K562 (cell line): ENCODE results near the gene TSPAN32. TPM values are rescaled to one million over a fixed set of nuclear protein-coding genes. Genes with fewer than 3 reads are reported as not detected.

Source experiments
- CCNT2 ChIP-seq: IDR thresholded peaks from 2 replicates; pipeline ENCODE4 v1.6.1; 2011; ENCODE audit warnings: borderline replicate concordance, low read depth, mild to moderate bottlenecking, moderate library complexity, mixed read lengths, low read length; ENCODE audit not compliant: insufficient read length; ENCODE audit errors: extremely low read depth
- ETV1 ChIP-seq: fragments of 450-650 bp; conservative IDR thresholded peaks from 2 replicates; pipeline ENCODE4 v1.6.1; 2016; ENCODE audit warnings: missing genetic modification characterization, control low read depth, low read depth, missing compliant biosample characterization
- HNRNPK ChIP-seq: fragments of 200-400 bp; formaldehyde crosslinking; IDR thresholded peaks from one replicate; pipeline ENCODE4 v1.6.1; 2018; ENCODE audit warnings: mild to moderate bottlenecking, low read depth, low read length; ENCODE audit not compliant: poor library complexity, severe bottlenecking
- HNRNPLL ChIP-seq: fragments of 200-400 bp; formaldehyde crosslinking; IDR thresholded peaks from 2 replicates; pipeline ENCODE4 v1.6.1; 2017; ENCODE audit warnings: low read length, low read depth, mild to moderate bottlenecking; ENCODE audit not compliant: poor library complexity, severe bottlenecking
- SPI1 ChIP-seq: IDR thresholded peaks from 2 replicates; pipeline ENCODE4 v1.6.1; 2011; ENCODE audit warnings: low read depth, low read length, control low read depth, borderline replicate concordance
- TCF3 ChIP-seq: sonication (generic); formaldehyde crosslinking; IDR thresholded peaks from 2 replicates; pipeline ENCODE4 v1.4.0; 2020; ENCODE audit warnings: mild to moderate bottlenecking, missing genetic modification reagents
- TEAD2 ChIP-seq: fragments of 450-650 bp; IDR thresholded peaks from 2 replicates; pipeline ENCODE4 v1.6.1; 2016; ENCODE audit warnings: missing genetic modification characterization, control low read depth, missing compliant biosample characterization
- ZFX ChIP-seq: sonication (generic); formaldehyde crosslinking; IDR thresholded peaks from 2 replicates; pipeline ENCODE4 v1.8.0; 2022; ENCODE audit warnings: mild to moderate bottlenecking, missing genetic modification reagents, moderate library complexity
- ZNF282 ChIP-seq: sonication (generic); formaldehyde crosslinking; IDR thresholded peaks from 2 replicates; pipeline ENCODE4 v1.8.1; 2023; ENCODE audit warnings: missing genetic modification reagents
- ZZZ3 ChIP-seq: fragments of 450-650 bp; IDR thresholded peaks from 2 replicates; pipeline ENCODE4 v1.6.1; 2016; ENCODE audit warnings: antibody characterized with exemption, mild to moderate bottlenecking, moderate library complexity
- polyA plus RNA-seq, 8 experiments: library from polyadenylated mRNA; depleted of rRNA in 4 of 8; stranded (reverse) in 5 of 8; unstranded in 3 of 8; fragments of >200 nt; fragmentation: Nextera tagmentation in 2 of 8; fragmentation: Illumina TruSeq in 1 of 8; extraction: Ambion mirVana in 2 of 8; extraction: Trizol in 1 of 8; gene quantifications; 2 replicates each; pipeline versions ENCODE4 v1.2.1 to v1.2.3, GENCODE V29; 2011 to 2014; ENCODE audit warnings: inconsistent platforms in 1 of 8, missing spikeins in 1 of 8
- total RNA-seq, 7 experiments: library from RNA; depleted of rRNA in 6 of 7; stranded (reverse); fragments of >200 nt in 6 of 7; fragmentation: Illumina TruSeq in 2 of 7; extraction: Trizol in 2 of 7; gene quantifications; 2 replicates each; pipeline versions ENCODE4 v1.2.1 to v1.2.3, GENCODE V29; 2011 to 2021; ENCODE audit warnings: low replicate concordance in 1 of 7
- TF ChIP-seq, protein P1 (sequence below): fragments of 450-650 bp; IDR thresholded peaks from 2 replicates; pipeline ENCODE4 v1.6.1; 2017; ENCODE audit warnings: antibody characterized with exemption
- TF ChIP-seq, protein P2 (sequence below): fragments of 450-650 bp; IDR thresholded peaks from 2 replicates; pipeline ENCODE4 v1.6.1; 2016; ENCODE audit warnings: missing biosample characterization, missing genetic modification characterization
- TF ChIP-seq, protein P3 (sequence below): fragments of 450-650 bp; IDR thresholded peaks from 2 replicates; pipeline ENCODE4 v1.6.1; 2017; ENCODE audit warnings: antibody characterized with exemption, mild to moderate bottlenecking
- TF ChIP-seq, protein P4 (sequence below): conservative IDR thresholded peaks from 2 replicates; pipeline ENCODE4 v1.6.1; 2011; ENCODE audit warnings: low read depth, mild to moderate bottlenecking, low read length; ENCODE audit not compliant: control insufficient read depth
- TF ChIP-seq, protein P5 (sequence below): IDR thresholded peaks from 2 replicates; pipeline ENCODE4 v1.6.1; 2011; ENCODE audit warnings: borderline replicate concordance, low read depth, mild to moderate bottlenecking, moderate library complexity, low read length; ENCODE audit not compliant: insufficient read depth, poor library complexity, severe bottlenecking

The TSPAN32 gene
- total and polyA plus RNA-seq, 9 of the 15 experiments (the other 6 are each of a cell fraction or from before 2014, with no cell fraction given) = 0.21 to 7.3 (median 2.6) TPM

DNA sequence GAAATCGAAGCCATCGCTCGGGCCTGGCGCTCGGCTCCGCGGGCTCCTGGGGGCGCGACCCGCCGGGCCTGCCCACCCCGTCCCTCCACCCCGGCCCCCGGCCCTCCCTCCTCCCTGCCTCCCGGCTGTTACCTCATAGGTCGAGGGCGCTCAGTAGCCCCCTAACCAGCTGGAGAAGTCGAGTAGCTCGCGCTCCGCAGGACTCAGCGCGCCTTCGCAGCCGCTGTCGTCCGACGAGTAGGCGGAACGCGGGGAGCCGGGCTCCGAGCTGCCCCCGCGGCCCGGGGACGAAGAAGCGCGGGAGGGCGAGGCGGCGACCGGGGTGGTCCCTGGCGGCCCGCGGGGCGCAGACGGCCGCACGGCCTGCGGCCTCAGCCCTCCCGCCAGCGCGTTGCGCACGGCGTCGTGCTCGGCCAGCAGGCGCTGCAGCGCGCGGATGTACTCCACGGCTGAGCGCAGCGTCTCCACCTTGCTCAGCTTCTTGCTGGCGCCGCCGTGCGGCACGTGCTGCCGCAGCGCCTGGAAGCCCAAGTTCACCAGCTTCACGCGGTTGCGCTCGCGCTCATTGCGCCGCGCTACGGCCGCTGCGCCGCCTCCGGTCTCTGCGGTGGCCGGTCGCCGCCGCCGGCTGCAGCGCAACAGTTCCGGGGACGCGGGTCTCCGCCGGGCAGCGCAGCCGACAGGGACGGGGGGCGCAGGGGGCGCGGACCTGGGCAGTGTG lies 32.1 kb upstream of the TSPAN32 start (continued):
- no peak for TF ChIP-seq CCNT2
- TF ChIP-seq ETV1 (tag) = no peak
- TF ChIP-seq ZZZ3 = no peak
- no peak for TF ChIP-seq SPI1
- TF ChIP-seq, protein P1, sequence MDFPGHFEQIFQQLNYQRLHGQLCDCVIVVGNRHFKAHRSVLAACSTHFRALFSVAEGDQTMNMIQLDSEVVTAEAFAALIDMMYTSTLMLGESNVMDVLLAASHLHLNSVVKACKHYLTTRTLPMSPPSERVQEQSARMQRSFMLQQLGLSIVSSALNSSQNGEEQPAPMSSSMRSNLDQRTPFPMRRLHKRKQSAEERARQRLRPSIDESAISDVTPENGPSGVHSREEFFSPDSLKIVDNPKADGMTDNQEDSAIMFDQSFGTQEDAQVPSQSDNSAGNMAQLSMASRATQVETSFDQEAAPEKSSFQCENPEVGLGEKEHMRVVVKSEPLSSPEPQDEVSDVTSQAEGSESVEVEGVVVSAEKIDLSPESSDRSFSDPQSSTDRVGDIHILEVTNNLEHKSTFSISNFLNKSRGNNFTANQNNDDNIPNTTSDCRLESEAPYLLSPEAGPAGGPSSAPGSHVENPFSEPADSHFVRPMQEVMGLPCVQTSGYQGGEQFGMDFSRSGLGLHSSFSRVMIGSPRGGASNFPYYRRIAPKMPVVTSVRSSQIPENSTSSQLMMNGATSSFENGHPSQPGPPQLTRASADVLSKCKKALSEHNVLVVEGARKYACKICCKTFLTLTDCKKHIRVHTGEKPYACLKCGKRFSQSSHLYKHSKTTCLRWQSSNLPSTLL = no peak
- TF ChIP-seq, protein P2, sequence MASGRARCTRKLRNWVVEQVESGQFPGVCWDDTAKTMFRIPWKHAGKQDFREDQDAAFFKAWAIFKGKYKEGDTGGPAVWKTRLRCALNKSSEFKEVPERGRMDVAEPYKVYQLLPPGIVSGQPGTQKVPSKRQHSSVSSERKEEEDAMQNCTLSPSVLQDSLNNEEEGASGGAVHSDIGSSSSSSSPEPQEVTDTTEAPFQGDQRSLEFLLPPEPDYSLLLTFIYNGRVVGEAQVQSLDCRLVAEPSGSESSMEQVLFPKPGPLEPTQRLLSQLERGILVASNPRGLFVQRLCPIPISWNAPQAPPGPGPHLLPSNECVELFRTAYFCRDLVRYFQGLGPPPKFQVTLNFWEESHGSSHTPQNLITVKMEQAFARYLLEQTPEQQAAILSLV (tag) = no peak
- TF ChIP-seq, protein P3, sequence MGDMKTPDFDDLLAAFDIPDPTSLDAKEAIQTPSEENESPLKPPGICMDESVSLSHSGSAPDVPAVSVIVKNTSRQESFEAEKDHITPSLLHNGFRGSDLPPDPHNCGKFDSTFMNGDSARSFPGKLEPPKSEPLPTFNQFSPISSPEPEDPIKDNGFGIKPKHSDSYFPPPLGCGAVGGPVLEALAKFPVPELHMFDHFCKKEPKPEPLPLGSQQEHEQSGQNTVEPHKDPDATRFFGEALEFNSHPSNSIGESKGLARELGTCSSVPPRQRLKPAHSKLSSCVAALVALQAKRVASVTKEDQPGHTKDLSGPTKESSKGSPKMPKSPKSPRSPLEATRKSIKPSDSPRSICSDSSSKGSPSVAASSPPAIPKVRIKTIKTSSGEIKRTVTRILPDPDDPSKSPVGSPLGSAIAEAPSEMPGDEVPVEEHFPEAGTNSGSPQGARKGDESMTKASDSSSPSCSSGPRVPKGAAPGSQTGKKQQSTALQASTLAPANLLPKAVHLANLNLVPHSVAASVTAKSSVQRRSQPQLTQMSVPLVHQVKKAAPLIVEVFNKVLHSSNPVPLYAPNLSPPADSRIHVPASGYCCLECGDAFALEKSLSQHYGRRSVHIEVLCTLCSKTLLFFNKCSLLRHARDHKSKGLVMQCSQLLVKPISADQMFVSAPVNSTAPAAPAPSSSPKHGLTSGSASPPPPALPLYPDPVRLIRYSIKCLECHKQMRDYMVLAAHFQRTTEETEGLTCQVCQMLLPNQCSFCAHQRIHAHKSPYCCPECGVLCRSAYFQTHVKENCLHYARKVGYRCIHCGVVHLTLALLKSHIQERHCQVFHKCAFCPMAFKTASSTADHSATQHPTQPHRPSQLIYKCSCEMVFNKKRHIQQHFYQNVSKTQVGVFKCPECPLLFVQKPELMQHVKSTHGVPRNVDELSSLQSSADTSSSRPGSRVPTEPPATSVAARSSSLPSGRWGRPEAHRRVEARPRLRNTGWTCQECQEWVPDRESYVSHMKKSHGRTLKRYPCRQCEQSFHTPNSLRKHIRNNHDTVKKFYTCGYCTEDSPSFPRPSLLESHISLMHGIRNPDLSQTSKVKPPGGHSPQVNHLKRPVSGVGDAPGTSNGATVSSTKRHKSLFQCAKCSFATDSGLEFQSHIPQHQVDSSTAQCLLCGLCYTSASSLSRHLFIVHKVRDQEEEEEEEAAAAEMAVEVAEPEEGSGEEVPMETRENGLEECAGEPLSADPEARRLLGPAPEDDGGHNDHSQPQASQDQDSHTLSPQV = no peak
- TF ChIP-seq TCF3 (CRISPR knock-in tag) = 0 out of 2 replicates have a peak, but pooled peaks have one; percentile 15
- TF ChIP-seq HNRNPLL = peak; percentile 95
- TF ChIP-seq HNRNPK = no peak
- TF ChIP-seq ZNF282 (CRISPR knock-in tag) = peak; percentile 78
- TF ChIP-seq ZFX = peak; percentile 30; the same call in 1 of the 2 replicates
- TF ChIP-seq, protein P4, sequence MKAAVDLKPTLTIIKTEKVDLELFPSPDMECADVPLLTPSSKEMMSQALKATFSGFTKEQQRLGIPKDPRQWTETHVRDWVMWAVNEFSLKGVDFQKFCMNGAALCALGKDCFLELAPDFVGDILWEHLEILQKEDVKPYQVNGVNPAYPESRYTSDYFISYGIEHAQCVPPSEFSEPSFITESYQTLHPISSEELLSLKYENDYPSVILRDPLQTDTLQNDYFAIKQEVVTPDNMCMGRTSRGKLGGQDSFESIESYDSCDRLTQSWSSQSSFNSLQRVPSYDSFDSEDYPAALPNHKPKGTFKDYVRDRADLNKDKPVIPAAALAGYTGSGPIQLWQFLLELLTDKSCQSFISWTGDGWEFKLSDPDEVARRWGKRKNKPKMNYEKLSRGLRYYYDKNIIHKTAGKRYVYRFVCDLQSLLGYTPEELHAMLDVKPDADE = no peak
- no peak for TF ChIP-seq TEAD2 (tag)
- TF ChIP-seq, protein P5, sequence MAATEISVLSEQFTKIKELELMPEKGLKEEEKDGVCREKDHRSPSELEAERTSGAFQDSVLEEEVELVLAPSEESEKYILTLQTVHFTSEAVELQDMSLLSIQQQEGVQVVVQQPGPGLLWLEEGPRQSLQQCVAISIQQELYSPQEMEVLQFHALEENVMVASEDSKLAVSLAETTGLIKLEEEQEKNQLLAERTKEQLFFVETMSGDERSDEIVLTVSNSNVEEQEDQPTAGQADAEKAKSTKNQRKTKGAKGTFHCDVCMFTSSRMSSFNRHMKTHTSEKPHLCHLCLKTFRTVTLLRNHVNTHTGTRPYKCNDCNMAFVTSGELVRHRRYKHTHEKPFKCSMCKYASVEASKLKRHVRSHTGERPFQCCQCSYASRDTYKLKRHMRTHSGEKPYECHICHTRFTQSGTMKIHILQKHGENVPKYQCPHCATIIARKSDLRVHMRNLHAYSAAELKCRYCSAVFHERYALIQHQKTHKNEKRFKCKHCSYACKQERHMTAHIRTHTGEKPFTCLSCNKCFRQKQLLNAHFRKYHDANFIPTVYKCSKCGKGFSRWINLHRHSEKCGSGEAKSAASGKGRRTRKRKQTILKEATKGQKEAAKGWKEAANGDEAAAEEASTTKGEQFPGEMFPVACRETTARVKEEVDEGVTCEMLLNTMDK = peak; percentile 71
